Measurements from ENCODE around the gene TSPAN18.

TSPAN18 gene

GRCh38 chr11:44859528-44859925 lies 132.8 kb downstream of the TSPAN18 start:
- H2BK15ac ChIP-seq (ENCODE audit: low read depth, poor library complexity, severe bottlenecking): no peak overlapping the region
- no peak overlapping the region for H4K8ac ChIP-seq (ENCODE audit: low read length)
- peaks cover 19 to 59% of the 10 kb centered on the region in 2 experiments for H3K27me3 ChIP-seq (ENCODE audit: control insufficient read depth in 1 of 2, insufficient read depth in 1 of 2, low read length in 2 of 2)
- H3K4ac ChIP-seq (ENCODE audit: low read depth in 1 of 2, low read length in 2 of 2): no peak overlapping the region
- DNase-seq: no peak
- no peak overlapping the region for H2BK12ac ChIP-seq (ENCODE audit: low read length in 2 of 2)
- no peak overlapping the region for H3K9ac ChIP-seq (ENCODE audit: low read length)
- no peak overlapping the region for H3K23ac ChIP-seq (ENCODE audit: low read length in 2 of 2)
- no peaks in the 10 kb centered on the region for H3K79me1 ChIP-seq (replicated peaks; ENCODE audit: low read length, poor library complexity, severe bottlenecking)
- no peak overlapping the region for H3K18ac ChIP-seq (ENCODE audit: low read depth in 1 of 2, low read length in 2 of 2)
- H3K4me3 ChIP-seq (ENCODE audit: insufficient read depth in 1 of 2, low read depth in 1 of 2, low read length in 2 of 2): no peak overlapping the region
- no peak overlapping the region for H4K91ac ChIP-seq (ENCODE audit: low read length)
- no peak overlapping the region for H2BK120ac ChIP-seq (ENCODE audit: low read depth, low read length)
- no peak overlapping the region for H2AK5ac ChIP-seq (ENCODE audit: low read length, severe bottlenecking)
- no peak overlapping the region for H2BK5ac ChIP-seq (ENCODE audit: low read depth, low read length, poor library complexity, severe bottlenecking)
- H3K4me1 ChIP-seq (ENCODE audit: control insufficient read depth, insufficient read depth, low read depth, low read length): peaks cover 20% of the 10 kb centered on the region
- no peak overlapping the region for H2AFZ ChIP-seq (ENCODE audit: low read depth, low read length)
- 94% methylated on average over 5 of the region's 5 CpGs for WGBS
- H3K4me2 ChIP-seq (ENCODE audit: low read length, poor library complexity, severe bottlenecking): no peak overlapping the region
- no peaks in the 10 kb centered on the region for H3K9me3 ChIP-seq (ENCODE audit: control insufficient read depth, low read length)
- H3K27ac ChIP-seq (ENCODE audit: low read length, poor library complexity, severe bottlenecking): no peak overlapping the region
- H3K14ac ChIP-seq (ENCODE audit: low read length in 2 of 2): no peak overlapping the region
- H3K36me3 ChIP-seq (ENCODE audit: control insufficient read depth in 1 of 2, insufficient read depth in 2 of 2, low read depth in 1 of 2, low read length in 2 of 2): no peaks in the 10 kb centered on the region

- no peak overlapping the region for H3K4me3 ChIP-seq (ENCODE audit: insufficient read depth in 1 of 2, low read depth in 1 of 2, low read length in 2 of 2)
- H3K9me3 ChIP-seq (ENCODE audit: control insufficient read depth, low read length): no peaks in the 10 kb centered on the region
- no peak overlapping the region for H2AFZ ChIP-seq (ENCODE audit: low read depth, low read length)
- H3K9ac ChIP-seq (ENCODE audit: low read length): no peak overlapping the region
- no peak overlapping the region for H3K18ac ChIP-seq (ENCODE audit: low read depth in 1 of 2, low read length in 2 of 2)
- H3K4me2 ChIP-seq (ENCODE audit: low read length, poor library complexity, severe bottlenecking): no peak overlapping the region
- DNase-seq: no peak
- no peak overlapping the region for H3K4ac ChIP-seq (ENCODE audit: low read depth in 1 of 2, low read length in 2 of 2)
- H4K8ac ChIP-seq (ENCODE audit: low read length): no peak overlapping the region
- H2BK120ac ChIP-seq (ENCODE audit: low read depth, low read length): no peak overlapping the region
- H3K27ac ChIP-seq (ENCODE audit: low read length, poor library complexity, severe bottlenecking): no peak overlapping the region
- no peak overlapping the region for H3K14ac ChIP-seq (ENCODE audit: low read length in 2 of 2)
- H2BK5ac ChIP-seq (ENCODE audit: low read depth, low read length, poor library complexity, severe bottlenecking): no peak overlapping the region
- no peak overlapping the region for H2BK15ac ChIP-seq (ENCODE audit: low read depth, poor library complexity, severe bottlenecking)
- peaks cover 20% of the 10 kb centered on the region for H3K4me1 ChIP-seq (ENCODE audit: control insufficient read depth, insufficient read depth, low read depth, low read length)
- no peaks in the 10 kb centered on the region for H3K79me1 ChIP-seq (replicated peaks; ENCODE audit: low read length, poor library complexity, severe bottlenecking)
- 80% methylated on average over 3 of the region's 5 CpGs for WGBS
- peaks cover 23 to 66% of the 10 kb centered on the region in 2 experiments for H3K27me3 ChIP-seq (ENCODE audit: control insufficient read depth in 1 of 2, insufficient read depth in 1 of 2, low read length in 2 of 2)
- peak overlapping the region; percentile 51 for H2AK5ac ChIP-seq (ENCODE audit: low read length, severe bottlenecking)
- no peak overlapping the region for H3K23ac ChIP-seq (ENCODE audit: low read length in 2 of 2)
- no peaks in the 10 kb centered on the region for H3K36me3 ChIP-seq (ENCODE audit: control insufficient read depth in 1 of 2, insufficient read depth in 2 of 2, low read depth in 1 of 2, low read length in 2 of 2)
- H4K91ac ChIP-seq (ENCODE audit: low read length): peak overlapping the region; percentile 89
- H2BK12ac ChIP-seq (ENCODE audit: low read length in 2 of 2): peak overlapping the region in 1 of 2 experiments; percentile 45
Observed at GRCh38 chr11:44860346-44860745, 133.6 kb downstream of the TSPAN18 start.

GRCh38 chr11:44861849-44862557 lies 135.2 kb downstream of the TSPAN18 start:
- DNase-seq: peak; percentile 98
- Histone ChIP-seq H3K4me2 (ENCODE audit: low read length, poor library complexity, severe bottlenecking) (no peak overlapping the region), H3K27me3 (ENCODE audit: control insufficient read depth in 1 of 2, insufficient read depth in 1 of 2, low read length in 2 of 2) (peaks cover 27 to 81% of the 10 kb centered on the region in 2 experiments), H3K4ac (ENCODE audit: low read depth in 1 of 2, low read length in 2 of 2) (peak overlapping the region in 1 of 2 experiments; percentile 75), H4K91ac (ENCODE audit: low read length) (peak overlapping the region; percentile 37), H3K36me3 (ENCODE audit: control insufficient read depth in 1 of 2, insufficient read depth in 2 of 2, low read depth in 1 of 2, low read length in 2 of 2) (no peaks in the 10 kb centered on the region), H3K9me3 (ENCODE audit: control insufficient read depth, low read length) (no peaks in the 10 kb centered on the region), H3K4me3 (ENCODE audit: insufficient read depth in 1 of 2, low read depth in 1 of 2, low read length in 2 of 2) (no peak overlapping the region), H3K79me1 (replicated peaks; ENCODE audit: low read length, poor library complexity, severe bottlenecking) (no peaks in the 10 kb centered on the region), H3K4me1 (ENCODE audit: control insufficient read depth, insufficient read depth, low read depth, low read length) (peaks cover 25% of the 10 kb centered on the region), H3K27ac (ENCODE audit: low read length, poor library complexity, severe bottlenecking) (peak overlapping the region; percentile 79), H2BK12ac (ENCODE audit: low read length in 2 of 2) (peak overlapping the region; percentile 22 to 83), H2AFZ (ENCODE audit: low read depth, low read length) (no peak overlapping the region), H2AK5ac (ENCODE audit: low read length, severe bottlenecking) (peak overlapping the region; percentile 88), H2BK15ac (ENCODE audit: low read depth, poor library complexity, severe bottlenecking) (no peak overlapping the region), H4K8ac (ENCODE audit: low read length) (peak overlapping the region; percentile 4), H3K23ac (ENCODE audit: low read length in 2 of 2) (no peak overlapping the region), H2BK5ac (ENCODE audit: low read depth, low read length, poor library complexity, severe bottlenecking) (peak overlapping the region; percentile 59), H3K18ac (ENCODE audit: low read depth in 1 of 2, low read length in 2 of 2) (peak overlapping the region; percentile 14 to 88), H3K9ac (ENCODE audit: low read length) (peak overlapping the region; percentile 70), H2BK120ac (ENCODE audit: low read depth, low read length) (peak overlapping the region; percentile 92), H3K14ac (ENCODE audit: low read length in 2 of 2) (peak overlapping the region in 1 of 2 experiments; percentile 11)
- WGBS: 17% methylated on average over 15 of the region's 19 CpGs

- peaks cover 25% of the 10 kb centered on the region for H3K4me1 ChIP-seq (ENCODE audit: control insufficient read depth, insufficient read depth, low read depth, low read length)
- H3K9ac ChIP-seq (ENCODE audit: low read length): no peak overlapping the region
- H3K27me3 ChIP-seq (ENCODE audit: control insufficient read depth in 1 of 2, insufficient read depth in 1 of 2, low read length in 2 of 2): peaks cover 27 to 78% of the 10 kb centered on the region in 2 experiments
- H2BK120ac ChIP-seq (ENCODE audit: low read depth, low read length): peak overlapping the region; percentile 55
- no peak overlapping the region for H3K4me2 ChIP-seq (ENCODE audit: low read length, poor library complexity, severe bottlenecking)
- no peak overlapping the region for H3K4me3 ChIP-seq (ENCODE audit: insufficient read depth in 1 of 2, low read depth in 1 of 2, low read length in 2 of 2)
- no peak overlapping the region for H2AFZ ChIP-seq (ENCODE audit: low read depth, low read length)
- peak overlapping the region; percentile 84 to 98 for H2BK12ac ChIP-seq (ENCODE audit: low read length in 2 of 2)
- peak overlapping the region; percentile 53 for H3K27ac ChIP-seq (ENCODE audit: low read length, poor library complexity, severe bottlenecking)
- H3K36me3 ChIP-seq (ENCODE audit: control insufficient read depth in 1 of 2, insufficient read depth in 2 of 2, low read depth in 1 of 2, low read length in 2 of 2): no peaks in the 10 kb centered on the region
- peak overlapping the region; percentile 65 to 71 for H3K18ac ChIP-seq (ENCODE audit: low read depth in 1 of 2, low read length in 2 of 2)
- peak overlapping the region; percentile 48 for H4K91ac ChIP-seq (ENCODE audit: low read length)
- H4K8ac ChIP-seq (ENCODE audit: low read length): no peak overlapping the region
- WGBS: 76% methylated on average over 4 of the region's 5 CpGs
- peak overlapping the region; percentile 12 for H2BK5ac ChIP-seq (ENCODE audit: low read depth, low read length, poor library complexity, severe bottlenecking)
- peak overlapping the region; percentile 97 for H2AK5ac ChIP-seq (ENCODE audit: low read length, severe bottlenecking)
- no peak for DNase-seq
- H3K9me3 ChIP-seq (ENCODE audit: control insufficient read depth, low read length): no peaks in the 10 kb centered on the region
- no peak overlapping the region for H3K14ac ChIP-seq (ENCODE audit: low read length in 2 of 2)
- peak overlapping the region; percentile 29 for H2BK15ac ChIP-seq (ENCODE audit: low read depth, poor library complexity, severe bottlenecking)
- peak overlapping the region; percentile 50 to 88 for H3K4ac ChIP-seq (ENCODE audit: low read depth in 1 of 2, low read length in 2 of 2)
- no peak overlapping the region for H3K23ac ChIP-seq (ENCODE audit: low read length in 2 of 2)
- no peaks in the 10 kb centered on the region for H3K79me1 ChIP-seq (replicated peaks; ENCODE audit: low read length, poor library complexity, severe bottlenecking)
Observed at GRCh38 chr11:44862558-44863101, 135.9 kb downstream of the TSPAN18 start.

Measured in mesenchymal stem cell (in vitro differentiated cells and primary cell).